GM12864 (cell line): ENCODE data around the gene METTL5.

Experiments
- DNase-seq: peaks from one replicate; pipeline ENCODE4 v3.0.0-alpha.2; 2011; ENCODE audit warnings: low read depth
- H3K4me3 ChIP-seq: 2 replicates; pipeline ENCODE4 v1.5.1; 2011; ENCODE audit warnings: mild to moderate bottlenecking, low read depth, low read length, control low read depth
- TF ChIP-seq, protein P1 (sequence below): IDR thresholded peaks from 2 replicates; pipeline ENCODE4 v1.5.1; 2011; ENCODE audit warnings: low read depth, mild to moderate bottlenecking, moderate library complexity, low read length, control low read depth, inconsistent platforms; ENCODE audit errors: missing control alignments

Gene METTL5

DNA sequence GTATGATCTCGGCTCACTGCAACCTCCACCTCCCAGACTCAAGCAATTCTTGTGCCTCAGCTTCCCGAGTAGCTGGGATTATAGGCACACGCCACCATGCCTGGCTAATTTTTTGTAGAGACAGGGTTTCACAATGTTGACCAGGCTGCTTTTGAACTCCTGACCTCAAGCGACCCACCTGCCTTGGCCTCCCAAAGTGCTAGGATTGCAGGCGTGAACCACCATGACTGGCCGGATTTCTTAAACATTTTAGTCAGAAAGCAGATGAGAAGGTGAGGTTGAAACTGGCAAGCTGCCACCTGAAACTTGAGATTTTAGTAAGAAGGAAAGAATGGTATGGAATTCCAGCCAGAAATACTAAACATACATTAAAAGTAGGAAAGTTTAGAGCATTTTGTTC is 59.2 kb downstream of the METTL5 start:
- H3K4me3 ChIP-seq = no peak overlapping the region
- TF ChIP-seq, protein P1, sequence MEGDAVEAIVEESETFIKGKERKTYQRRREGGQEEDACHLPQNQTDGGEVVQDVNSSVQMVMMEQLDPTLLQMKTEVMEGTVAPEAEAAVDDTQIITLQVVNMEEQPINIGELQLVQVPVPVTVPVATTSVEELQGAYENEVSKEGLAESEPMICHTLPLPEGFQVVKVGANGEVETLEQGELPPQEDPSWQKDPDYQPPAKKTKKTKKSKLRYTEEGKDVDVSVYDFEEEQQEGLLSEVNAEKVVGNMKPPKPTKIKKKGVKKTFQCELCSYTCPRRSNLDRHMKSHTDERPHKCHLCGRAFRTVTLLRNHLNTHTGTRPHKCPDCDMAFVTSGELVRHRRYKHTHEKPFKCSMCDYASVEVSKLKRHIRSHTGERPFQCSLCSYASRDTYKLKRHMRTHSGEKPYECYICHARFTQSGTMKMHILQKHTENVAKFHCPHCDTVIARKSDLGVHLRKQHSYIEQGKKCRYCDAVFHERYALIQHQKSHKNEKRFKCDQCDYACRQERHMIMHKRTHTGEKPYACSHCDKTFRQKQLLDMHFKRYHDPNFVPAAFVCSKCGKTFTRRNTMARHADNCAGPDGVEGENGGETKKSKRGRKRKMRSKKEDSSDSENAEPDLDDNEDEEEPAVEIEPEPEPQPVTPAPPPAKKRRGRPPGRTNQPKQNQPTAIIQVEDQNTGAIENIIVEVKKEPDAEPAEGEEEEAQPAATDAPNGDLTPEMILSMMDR = no peak
- no peak for DNase-seq

DNA sequence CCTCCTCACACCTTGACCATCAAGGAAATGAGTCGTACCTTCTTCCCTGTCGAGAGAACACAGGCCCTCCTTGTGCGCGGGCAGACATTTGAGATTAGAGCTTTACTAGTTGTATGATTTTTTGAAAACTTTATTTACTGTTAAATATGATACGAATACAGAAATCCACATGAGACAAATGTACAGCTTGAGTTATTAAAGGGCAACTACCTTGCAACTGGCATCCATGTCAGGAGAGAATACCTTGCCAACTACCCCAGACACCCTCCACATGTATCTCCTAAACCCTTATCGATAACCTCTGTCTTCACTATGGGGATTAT is 62.8 kb downstream of the METTL5 start:
- DNase-seq = no peak
- no peak overlapping the region for H3K4me3 ChIP-seq
- TF ChIP-seq, protein P1 = no peak
